ENCODE data around the gene ADIG.

ADIG gene

DNA sequence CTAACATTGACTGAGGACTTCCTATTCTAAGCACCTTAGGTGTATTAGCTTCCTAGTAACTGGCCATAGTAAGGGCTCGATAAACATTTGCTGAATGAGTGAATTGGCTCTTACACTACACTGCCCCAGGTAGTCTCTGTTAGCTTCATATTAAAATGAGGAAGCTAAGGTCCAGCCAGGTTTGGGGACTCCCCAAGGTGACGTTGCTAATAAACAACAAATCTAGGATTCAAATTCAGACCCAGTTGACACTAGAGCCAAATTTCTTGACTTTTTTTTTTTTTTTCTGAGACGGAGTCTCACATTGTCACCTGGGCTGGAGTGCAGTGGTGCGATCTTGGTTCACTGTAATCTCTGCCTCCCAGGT is 36.8 kb downstream of the ADIG start:
- Histone ChIP-seq H3K9me3 (ENCODE audit: insufficient read depth, low read length, severe bottlenecking) (no peaks in the 10 kb centered on the region), H4K20me1 (ENCODE audit: insufficient read depth, low read length) (no peaks in the 10 kb centered on the region), H3K36me3 (ENCODE audit: insufficient read depth, low read length) (no peaks in the 10 kb centered on the region), H2AFZ (ENCODE audit: low read depth, low read length) (no peak overlapping the region), H3K27me3 (ENCODE audit: insufficient read depth, low read length, poor library complexity) (peaks cover 30% of the 10 kb centered on the region), H3K27ac (ENCODE audit: low read length) (no peak overlapping the region), H3K4me1 (ENCODE audit: insufficient read depth, low read length) (no peaks in the 10 kb centered on the region), H3K4me2 (ENCODE audit: insufficient read depth, low read length) (no peak overlapping the region), H3K4me3 (ENCODE audit: low read depth in 1 of 2, low read length in 2 of 2) (no peak overlapping the region), H3K79me2 (ENCODE audit: insufficient read depth, low read length) (no peaks in the 10 kb centered on the region), H3K9ac (ENCODE audit: low read depth, low read length) (no peak overlapping the region)
- TF ChIP-seq EZH2 (IDR thresholded peaks at IDR 0.05; ENCODE audit: borderline replicate concordance, low read depth, low read length, severe bottlenecking), result no peak
- TF ChIP-seq, protein P1, sequence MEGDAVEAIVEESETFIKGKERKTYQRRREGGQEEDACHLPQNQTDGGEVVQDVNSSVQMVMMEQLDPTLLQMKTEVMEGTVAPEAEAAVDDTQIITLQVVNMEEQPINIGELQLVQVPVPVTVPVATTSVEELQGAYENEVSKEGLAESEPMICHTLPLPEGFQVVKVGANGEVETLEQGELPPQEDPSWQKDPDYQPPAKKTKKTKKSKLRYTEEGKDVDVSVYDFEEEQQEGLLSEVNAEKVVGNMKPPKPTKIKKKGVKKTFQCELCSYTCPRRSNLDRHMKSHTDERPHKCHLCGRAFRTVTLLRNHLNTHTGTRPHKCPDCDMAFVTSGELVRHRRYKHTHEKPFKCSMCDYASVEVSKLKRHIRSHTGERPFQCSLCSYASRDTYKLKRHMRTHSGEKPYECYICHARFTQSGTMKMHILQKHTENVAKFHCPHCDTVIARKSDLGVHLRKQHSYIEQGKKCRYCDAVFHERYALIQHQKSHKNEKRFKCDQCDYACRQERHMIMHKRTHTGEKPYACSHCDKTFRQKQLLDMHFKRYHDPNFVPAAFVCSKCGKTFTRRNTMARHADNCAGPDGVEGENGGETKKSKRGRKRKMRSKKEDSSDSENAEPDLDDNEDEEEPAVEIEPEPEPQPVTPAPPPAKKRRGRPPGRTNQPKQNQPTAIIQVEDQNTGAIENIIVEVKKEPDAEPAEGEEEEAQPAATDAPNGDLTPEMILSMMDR (IDR thresholded peaks at IDR 0.05; ENCODE audit: borderline replicate concordance, extremely low read depth, low read length, poor library complexity, severe bottlenecking), result no peak
- DNase-seq (no peak), ATAC-seq (ENCODE audit: insufficient read depth, low read depth) (no peak)

DNA sequence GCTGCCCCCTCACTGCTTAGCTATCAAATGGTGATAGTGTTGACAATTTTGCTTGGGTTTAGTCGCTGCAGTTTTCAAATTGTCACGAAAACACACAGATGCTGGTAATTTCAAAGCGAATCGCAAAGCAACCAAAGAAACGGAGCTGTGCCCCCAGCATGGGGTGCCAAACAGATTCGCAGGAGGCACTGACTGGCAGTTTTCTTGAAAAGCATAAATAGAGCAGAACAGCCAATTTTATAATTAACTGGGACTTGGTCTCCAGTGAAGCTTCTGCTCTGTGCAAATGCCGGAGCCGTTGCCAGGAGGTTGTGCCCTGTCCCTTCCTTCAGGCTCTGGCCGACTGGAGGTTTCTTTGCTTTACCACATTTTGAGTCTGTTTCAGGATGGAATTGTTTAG is 39.4 kb downstream of the ADIG start:
- ATAC-seq (ENCODE audit: insufficient read depth, low read depth), result no peak
- Histone ChIP-seq H3K27me3 (ENCODE audit: insufficient read depth, low read length, poor library complexity) (peaks cover 33% of the 10 kb centered on the region), H3K4me2 (ENCODE audit: insufficient read depth, low read length) (no peak overlapping the region), H3K79me2 (ENCODE audit: insufficient read depth, low read length) (no peaks in the 10 kb centered on the region), H3K4me3 (ENCODE audit: low read depth in 1 of 2, low read length in 2 of 2) (no peak overlapping the region), H3K9ac (ENCODE audit: low read depth, low read length) (no peak overlapping the region), H3K36me3 (ENCODE audit: insufficient read depth, low read length) (no peaks in the 10 kb centered on the region), H3K27ac (ENCODE audit: low read length) (no peak overlapping the region), H3K4me1 (ENCODE audit: insufficient read depth, low read length) (no peaks in the 10 kb centered on the region), H3K9me3 (ENCODE audit: insufficient read depth, low read length, severe bottlenecking) (no peaks in the 10 kb centered on the region), H2AFZ (ENCODE audit: low read depth, low read length) (no peak overlapping the region), H4K20me1 (ENCODE audit: insufficient read depth, low read length) (no peaks in the 10 kb centered on the region)
- TF ChIP-seq, protein P1 (IDR thresholded peaks at IDR 0.05; ENCODE audit: borderline replicate concordance, extremely low read depth, low read length, poor library complexity, severe bottlenecking), result no peak
- no peak for DNase-seq

DNA sequence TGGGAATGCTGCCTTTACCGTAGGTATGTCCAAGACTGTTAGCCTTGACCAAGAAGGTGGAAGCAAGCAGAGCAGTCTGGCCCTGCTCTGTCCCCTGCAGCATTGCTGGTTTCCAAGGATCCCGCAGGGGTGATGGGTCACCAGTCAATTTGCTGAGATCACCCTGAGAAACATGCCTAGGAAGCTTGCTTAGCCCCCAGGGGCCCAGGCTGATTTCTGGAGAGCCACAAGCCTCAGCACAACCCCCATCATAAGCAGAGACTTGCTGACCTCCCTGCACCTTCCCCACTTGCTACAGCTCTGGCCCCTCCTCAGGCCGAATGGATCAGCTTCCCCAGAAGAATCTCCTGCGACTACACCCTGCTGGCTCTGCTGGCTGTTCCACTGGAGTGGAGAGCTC is 42.1 kb downstream of the ADIG start:
- TF ChIP-seq EZH2 (IDR thresholded peaks at IDR 0.05; ENCODE audit: borderline replicate concordance, low read depth, low read length, severe bottlenecking), result no peak
- TF ChIP-seq, protein P1 (IDR thresholded peaks at IDR 0.05; ENCODE audit: borderline replicate concordance, extremely low read depth, low read length, poor library complexity, severe bottlenecking), result no peak
- Histone ChIP-seq H3K27ac (ENCODE audit: low read length) (no peak overlapping the region), H3K4me1 (ENCODE audit: insufficient read depth, low read length) (no peaks in the 10 kb centered on the region), H3K27me3 (ENCODE audit: insufficient read depth, low read length, poor library complexity) (peaks cover 33% of the 10 kb centered on the region), H3K9ac (ENCODE audit: low read depth, low read length) (no peak overlapping the region), H2AFZ (ENCODE audit: low read depth, low read length) (no peak overlapping the region), H3K9me3 (ENCODE audit: insufficient read depth, low read length, severe bottlenecking) (no peaks in the 10 kb centered on the region), H3K4me2 (ENCODE audit: insufficient read depth, low read length) (no peak overlapping the region), H4K20me1 (ENCODE audit: insufficient read depth, low read length) (no peaks in the 10 kb centered on the region), H3K79me2 (ENCODE audit: insufficient read depth, low read length) (no peaks in the 10 kb centered on the region), H3K36me3 (ENCODE audit: insufficient read depth, low read length) (no peaks in the 10 kb centered on the region), H3K4me3 (ENCODE audit: low read depth in 1 of 2, low read length in 2 of 2) (no peak overlapping the region)
- DNase-seq (no peak), ATAC-seq (ENCODE audit: insufficient read depth, low read depth) (no peak)

DNA sequence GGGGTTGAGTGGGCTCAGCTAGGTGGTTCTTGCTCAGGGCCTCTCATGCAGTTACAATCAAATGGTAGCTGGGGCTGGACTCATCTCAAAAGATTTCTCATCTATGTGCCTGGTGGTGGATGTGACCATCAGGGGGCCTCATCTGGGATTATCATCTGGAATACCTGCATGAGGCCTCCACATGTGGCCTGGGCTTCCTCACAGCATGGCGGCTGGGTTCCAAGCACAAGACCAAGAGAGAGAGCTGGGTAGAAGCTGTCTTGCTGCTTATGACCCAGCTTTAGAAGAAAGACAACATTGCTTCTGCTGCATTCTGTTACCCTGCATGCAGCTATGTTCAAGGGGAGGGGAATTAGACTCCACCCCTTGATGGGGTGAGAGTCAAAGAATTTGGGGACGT is 43.1 kb downstream of the ADIG start:
- TF ChIP-seq, protein P1 (IDR thresholded peaks at IDR 0.05; ENCODE audit: borderline replicate concordance, extremely low read depth, low read length, poor library complexity, severe bottlenecking), result no peak
- no peak for TF ChIP-seq EZH2 (IDR thresholded peaks at IDR 0.05; ENCODE audit: borderline replicate concordance, low read depth, low read length, severe bottlenecking)

More for the DNA sequence above, 43.1 kb downstream of the ADIG start:
- H4K20me1 ChIP-seq (ENCODE audit: insufficient read depth, low read length), result no peaks in the 10 kb centered on the region
- no peaks in the 10 kb centered on the region for H3K9me3 ChIP-seq (ENCODE audit: insufficient read depth, low read length, severe bottlenecking)
- H3K36me3 ChIP-seq (ENCODE audit: insufficient read depth, low read length), result no peaks in the 10 kb centered on the region
- H3K4me3 ChIP-seq (ENCODE audit: low read depth in 1 of 2, low read length in 2 of 2), result no peak overlapping the region
- no peak overlapping the region for H2AFZ ChIP-seq (ENCODE audit: low read depth, low read length)
- no peaks in the 10 kb centered on the region for H3K79me2 ChIP-seq (ENCODE audit: insufficient read depth, low read length)
- H3K9ac ChIP-seq (ENCODE audit: low read depth, low read length), result no peak overlapping the region
- peaks cover 27% of the 10 kb centered on the region for H3K27me3 ChIP-seq (ENCODE audit: insufficient read depth, low read length, poor library complexity)
- H3K4me2 ChIP-seq (ENCODE audit: insufficient read depth, low read length), result no peak overlapping the region
- no peaks in the 10 kb centered on the region for H3K4me1 ChIP-seq (ENCODE audit: insufficient read depth, low read length)
- ATAC-seq (ENCODE audit: insufficient read depth, low read depth) (no peak), DNase-seq (no peak)
- H3K27ac ChIP-seq (ENCODE audit: low read length), result no peak overlapping the region

All from DND-41 (cell line).